ENCODE data around the gene PCNX2. TPM values are rescaled to one million over a fixed set of nuclear protein-coding genes. Genes with fewer than 3 reads are reported as not detected.

Gene PCNX2
- total and polyA plus RNA-seq, 2 experiments from 2014 or later = 42.9 to 88.3 TPM

GRCh38 chr1:233075915-233076295 is 219.6 kb downstream of the PCNX2 start:
- no peak overlapping the region; the same call in 1 of the 2 replicates for H3K27ac ChIP-seq (ENCODE audit: low read depth)
- H3K27me3 Mint-ChIP-seq (ENCODE audit: insufficient read depth, low read depth, poor library complexity) = no peaks in the 10 kb centered on the region
- H3K4me1 Mint-ChIP-seq = peaks cover 7% of the 10 kb centered on the region
- H2AFZ ChIP-seq = no peak overlapping the region
- H3K36me3 ChIP-seq (ENCODE audit: insufficient read depth) = no peaks in the 10 kb centered on the region; the same call in 1 of the 2 replicates
- H3K9me2 ChIP-seq (ENCODE audit: insufficient read depth) = no peaks in the 10 kb centered on the region
- no peak overlapping the region for H3K4me3 ChIP-seq
- no peak for ATAC-seq
- no peaks in the 10 kb centered on the region for H3F3A ChIP-seq (replicated peaks; ENCODE audit: low read depth)
- peaks cover 6% of the 10 kb centered on the region; the same call in 2 of the 3 replicates for H3K9me3 Mint-ChIP-seq
- H4K20me1 ChIP-seq (replicated peaks; ENCODE audit: insufficient read depth) = no peaks in the 10 kb centered on the region
- DNase-seq (ENCODE audit: low spot score) = no peak
- H3K4me2 ChIP-seq = no peak overlapping the region
- no peaks in the 10 kb centered on the region for H3K4me1 ChIP-seq (ENCODE audit: insufficient read depth)
- H3K4me3 Mint-ChIP-seq = no peak overlapping the region
- TF ChIP-seq REST (IDR thresholded peaks at IDR 0.05; ENCODE audit: unreplicated experiment) = no peak
- no peak for TF ChIP-seq ZNF114 (CRISPR knock-in tag; IDR thresholded peaks at IDR 0.05)
- TF ChIP-seq, protein P1, sequence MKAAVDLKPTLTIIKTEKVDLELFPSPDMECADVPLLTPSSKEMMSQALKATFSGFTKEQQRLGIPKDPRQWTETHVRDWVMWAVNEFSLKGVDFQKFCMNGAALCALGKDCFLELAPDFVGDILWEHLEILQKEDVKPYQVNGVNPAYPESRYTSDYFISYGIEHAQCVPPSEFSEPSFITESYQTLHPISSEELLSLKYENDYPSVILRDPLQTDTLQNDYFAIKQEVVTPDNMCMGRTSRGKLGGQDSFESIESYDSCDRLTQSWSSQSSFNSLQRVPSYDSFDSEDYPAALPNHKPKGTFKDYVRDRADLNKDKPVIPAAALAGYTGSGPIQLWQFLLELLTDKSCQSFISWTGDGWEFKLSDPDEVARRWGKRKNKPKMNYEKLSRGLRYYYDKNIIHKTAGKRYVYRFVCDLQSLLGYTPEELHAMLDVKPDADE (IDR thresholded peaks at IDR 0.05) = no peak
- TF ChIP-seq NANOG (IDR thresholded peaks at IDR 0.05; ENCODE audit: borderline replicate concordance) = no peak
- TF ChIP-seq EZH2 (IDR thresholded peaks at IDR 0.05; ENCODE audit: low read depth, unreplicated experiment) = no peak
- no peak for TF ChIP-seq ZNF462 (CRISPR knock-in tag; IDR thresholded peaks at IDR 0.05)
- no peak for TF ChIP-seq ZNF331 (CRISPR knock-in tag; IDR thresholded peaks at IDR 0.05; ENCODE audit: low read depth)
- no peak for TF ChIP-seq EZH2phosphoT487 (IDR thresholded peaks at IDR 0.05; ENCODE audit: unreplicated experiment)
- TF ChIP-seq STAT1 (IDR thresholded peaks at IDR 0.05; ENCODE audit: unreplicated experiment) = no peak
- no peak for TF ChIP-seq POLR2AphosphoS5 (IDR thresholded peaks at IDR 0.05; ENCODE audit: low read depth)
- TF ChIP-seq CREB1 (CRISPR knock-in tag; IDR thresholded peaks at IDR 0.05; ENCODE audit: low read depth) = no peak
- no peak for TF ChIP-seq CTCF (conservative IDR thresholded peaks at IDR 0.05; ENCODE audit: low read depth in 2 of 2)
- no peak for TF ChIP-seq JUNB (IDR thresholded peaks at IDR 0.05; ENCODE audit: unreplicated experiment)
- no peak overlapping the region for H3K27ac Mint-ChIP-seq
- peaks cover 43% of the 10 kb centered on the region for H3K36me3 Mint-ChIP-seq (ENCODE audit: low read depth)
- no peaks in the 10 kb centered on the region for H3K79me2 ChIP-seq (replicated peaks; ENCODE audit: insufficient read depth)
- H3K27me3 ChIP-seq (ENCODE audit: insufficient read depth) = no peaks in the 10 kb centered on the region
